Measurements from ENCODE around the gene ZNF354C.

The ZNF354C gene

GRCh38 chr5:179124273-179124852, 64.2 kb downstream of the ZNF354C start:
- no peak overlapping the region for H3K4me3 ChIP-seq (ENCODE audit: low read length)
- H3K27ac ChIP-seq (ENCODE audit: low read length), result no peak overlapping the region
- H3K4me1 ChIP-seq (ENCODE audit: control insufficient read depth, low read depth, low read length), result no peaks in the 10 kb centered on the region
- no peaks in the 10 kb centered on the region for H3K27me3 ChIP-seq (ENCODE audit: control insufficient read depth, insufficient read depth, low read length)
- peaks cover 5% of the 10 kb centered on the region for H3K9me3 ChIP-seq (ENCODE audit: control insufficient read depth, low read depth, low read length)
- no peaks in the 10 kb centered on the region for H3K36me3 ChIP-seq (ENCODE audit: control insufficient read depth, low read depth, low read length)
- no peak overlapping the region for H3K9ac ChIP-seq (ENCODE audit: low read length)

- no peaks in the 10 kb centered on the region for H3K36me3 ChIP-seq (ENCODE audit: control insufficient read depth, low read depth, low read length)
- no peaks in the 10 kb centered on the region for H3K9me3 ChIP-seq (ENCODE audit: control insufficient read depth, low read depth, low read length)
- H3K9ac ChIP-seq (ENCODE audit: low read length), result no peak overlapping the region
- no peaks in the 10 kb centered on the region for H3K27me3 ChIP-seq (ENCODE audit: control insufficient read depth, insufficient read depth, low read length)
- no peak overlapping the region for H3K4me3 ChIP-seq (ENCODE audit: low read length)
- H3K4me1 ChIP-seq (ENCODE audit: control insufficient read depth, low read depth, low read length), result no peaks in the 10 kb centered on the region
- no peak overlapping the region for H3K27ac ChIP-seq (ENCODE audit: low read length)
Observed at GRCh38 chr5:179124853-179125788, 64.9 kb downstream of the ZNF354C start.

- Histone ChIP-seq H3K9me3 (ENCODE audit: control insufficient read depth, low read depth, low read length) (no peaks in the 10 kb centered on the region), H3K9ac (ENCODE audit: low read length) (no peak overlapping the region), H3K4me1 (ENCODE audit: control insufficient read depth, low read depth, low read length) (no peaks in the 10 kb centered on the region), H3K36me3 (ENCODE audit: control insufficient read depth, low read depth, low read length) (no peaks in the 10 kb centered on the region), H3K27me3 (ENCODE audit: control insufficient read depth, insufficient read depth, low read length) (no peaks in the 10 kb centered on the region), H3K4me3 (ENCODE audit: low read length) (no peak overlapping the region), H3K27ac (ENCODE audit: low read length) (no peak overlapping the region)
Observed at GRCh38 chr5:179125789-179126505, 65.8 kb downstream of the ZNF354C start.

GRCh38 chr5:179126506-179126991, 66.4 kb downstream of the ZNF354C start:
- no peak overlapping the region for H3K27ac ChIP-seq (ENCODE audit: low read length)
- no peak overlapping the region for H3K9ac ChIP-seq (ENCODE audit: low read length)
- H3K27me3 ChIP-seq (ENCODE audit: control insufficient read depth, insufficient read depth, low read length), result no peaks in the 10 kb centered on the region
- no peaks in the 10 kb centered on the region for H3K36me3 ChIP-seq (ENCODE audit: control insufficient read depth, low read depth, low read length)
- no peaks in the 10 kb centered on the region for H3K9me3 ChIP-seq (ENCODE audit: control insufficient read depth, low read depth, low read length)
- H3K4me1 ChIP-seq (ENCODE audit: control insufficient read depth, low read depth, low read length), result no peaks in the 10 kb centered on the region
- no peak overlapping the region for H3K4me3 ChIP-seq (ENCODE audit: low read length)

GRCh38 chr5:179127136-179128040, 67.2 kb downstream of the ZNF354C start:
- Histone ChIP-seq H3K27ac (ENCODE audit: low read length) (no peak overlapping the region), H3K27me3 (ENCODE audit: control insufficient read depth, insufficient read depth, low read length) (no peaks in the 10 kb centered on the region), H3K9me3 (ENCODE audit: control insufficient read depth, low read depth, low read length) (no peaks in the 10 kb centered on the region), H3K36me3 (ENCODE audit: control insufficient read depth, low read depth, low read length) (no peaks in the 10 kb centered on the region), H3K4me1 (ENCODE audit: control insufficient read depth, low read depth, low read length) (no peaks in the 10 kb centered on the region), H3K4me3 (ENCODE audit: low read length) (no peak overlapping the region), H3K9ac (ENCODE audit: low read length) (no peak overlapping the region)

- no peaks in the 10 kb centered on the region for H3K9me3 ChIP-seq (ENCODE audit: control insufficient read depth, low read depth, low read length)
- no peak overlapping the region for H3K4me3 ChIP-seq (ENCODE audit: low read length)
- no peaks in the 10 kb centered on the region for H3K36me3 ChIP-seq (ENCODE audit: control insufficient read depth, low read depth, low read length)
- H3K27ac ChIP-seq (ENCODE audit: low read length), result no peak overlapping the region
- no peak overlapping the region for H3K9ac ChIP-seq (ENCODE audit: low read length)
- H3K4me1 ChIP-seq (ENCODE audit: control insufficient read depth, low read depth, low read length), result no peaks in the 10 kb centered on the region
- no peaks in the 10 kb centered on the region for H3K27me3 ChIP-seq (ENCODE audit: control insufficient read depth, insufficient read depth, low read length)
Observed at GRCh38 chr5:179128041-179128365, 67.8 kb downstream of the ZNF354C start.

GRCh38 chr5:179128976-179129375, 68.8 kb downstream of the ZNF354C start:
- Histone ChIP-seq H3K9me3 (ENCODE audit: control insufficient read depth, low read depth, low read length) (no peaks in the 10 kb centered on the region), H3K4me1 (ENCODE audit: control insufficient read depth, low read depth, low read length) (no peaks in the 10 kb centered on the region), H3K9ac (ENCODE audit: low read length) (no peak overlapping the region), H3K27ac (ENCODE audit: low read length) (no peak overlapping the region), H3K4me3 (ENCODE audit: low read length) (no peak overlapping the region), H3K36me3 (ENCODE audit: control insufficient read depth, low read depth, low read length) (no peaks in the 10 kb centered on the region), H3K27me3 (ENCODE audit: control insufficient read depth, insufficient read depth, low read length) (no peaks in the 10 kb centered on the region)

- H3K9me3 ChIP-seq (ENCODE audit: control insufficient read depth, low read depth, low read length), result no peaks in the 10 kb centered on the region
Observed at GRCh38 chr5:179129607-179130071, 69.5 kb downstream of the ZNF354C start.

GRCh38 chr5:179130101-179130681, 70.0 kb downstream of the ZNF354C start:
- Histone ChIP-seq H3K4me3 (ENCODE audit: low read length) (no peak overlapping the region), H3K4me1 (ENCODE audit: control insufficient read depth, low read depth, low read length) (no peaks in the 10 kb centered on the region), H3K9ac (ENCODE audit: low read length) (no peak overlapping the region), H3K36me3 (ENCODE audit: control insufficient read depth, low read depth, low read length) (no peaks in the 10 kb centered on the region), H3K9me3 (ENCODE audit: control insufficient read depth, low read depth, low read length) (no peaks in the 10 kb centered on the region), H3K27me3 (ENCODE audit: control insufficient read depth, insufficient read depth, low read length) (no peaks in the 10 kb centered on the region), H3K27ac (ENCODE audit: low read length) (no peak overlapping the region)

More at GRCh38 chr5:179129607-179130071, 69.5 kb downstream of the ZNF354C start:
- no peak overlapping the region for H3K27ac ChIP-seq (ENCODE audit: low read length)
- no peaks in the 10 kb centered on the region for H3K27me3 ChIP-seq (ENCODE audit: control insufficient read depth, insufficient read depth, low read length)
- no peak overlapping the region for H3K4me3 ChIP-seq (ENCODE audit: low read length)
- no peaks in the 10 kb centered on the region for H3K36me3 ChIP-seq (ENCODE audit: control insufficient read depth, low read depth, low read length)
- no peaks in the 10 kb centered on the region for H3K4me1 ChIP-seq (ENCODE audit: control insufficient read depth, low read depth, low read length)
- no peak overlapping the region for H3K9ac ChIP-seq (ENCODE audit: low read length)

- Histone ChIP-seq H3K9ac (ENCODE audit: low read length) (no peak overlapping the region), H3K27me3 (ENCODE audit: control insufficient read depth, insufficient read depth, low read length) (no peaks in the 10 kb centered on the region), H3K4me3 (ENCODE audit: low read length) (no peak overlapping the region), H3K9me3 (ENCODE audit: control insufficient read depth, low read depth, low read length) (no peaks in the 10 kb centered on the region), H3K36me3 (ENCODE audit: control insufficient read depth, low read depth, low read length) (no peaks in the 10 kb centered on the region), H3K4me1 (ENCODE audit: control insufficient read depth, low read depth, low read length) (no peaks in the 10 kb centered on the region), H3K27ac (ENCODE audit: low read length) (no peak overlapping the region)
Observed at GRCh38 chr5:179131321-179131835, 71.2 kb downstream of the ZNF354C start.

All from iPS-18a (cell line).